NCI-H2171 (cell line): ENCODE results near the gene LSAMP.

Experiments used
- DNase-seq: peaks from one replicate; lab custom pipeline; 2025; lab: John Stamatoyannopoulos, UW

LSAMP gene

DNA sequence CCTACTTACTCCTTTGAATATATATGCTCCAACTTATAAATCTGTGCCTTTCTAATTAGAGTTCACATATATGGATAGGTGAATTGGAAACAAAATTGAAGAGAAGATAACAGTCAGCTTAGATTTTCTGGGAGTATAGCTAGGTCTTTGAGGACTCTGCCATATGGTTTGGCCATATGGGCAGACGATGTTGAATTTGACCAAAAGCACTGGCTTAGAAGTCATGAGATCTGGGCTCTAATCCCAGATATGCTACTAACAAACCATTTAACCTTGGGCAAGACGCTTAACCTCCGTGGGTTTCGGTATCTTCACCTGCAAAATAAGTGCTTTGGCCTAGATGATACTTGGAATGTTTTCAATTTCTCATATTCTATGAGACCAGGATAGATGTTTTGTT is 154.1 kb downstream of the LSAMP start:
- no peak for DNase-seq

DNA sequence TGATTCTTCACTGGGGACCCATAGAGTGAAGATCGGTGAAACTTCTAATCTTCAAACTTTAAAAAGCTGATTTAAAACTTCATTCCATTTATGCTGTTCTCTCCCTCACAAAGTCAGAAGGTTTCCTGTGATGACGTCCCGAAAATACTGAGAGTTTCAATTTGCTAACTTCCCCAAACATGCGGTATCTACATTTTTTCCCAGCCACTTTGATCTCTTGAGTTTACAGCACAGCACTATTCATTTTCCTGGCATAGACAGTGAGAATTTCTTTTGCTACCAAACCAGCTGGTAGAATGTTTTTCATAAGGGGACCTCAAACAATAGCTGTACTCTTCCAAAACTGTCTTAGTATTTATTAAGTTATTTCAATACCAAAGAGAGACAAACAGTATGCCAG is 156.8 kb downstream of the LSAMP start:
- no peak for DNase-seq

GRCh38 chr3:116285781-116286421 is 159.4 kb downstream of the LSAMP start:
- no peak for DNase-seq

DNA sequence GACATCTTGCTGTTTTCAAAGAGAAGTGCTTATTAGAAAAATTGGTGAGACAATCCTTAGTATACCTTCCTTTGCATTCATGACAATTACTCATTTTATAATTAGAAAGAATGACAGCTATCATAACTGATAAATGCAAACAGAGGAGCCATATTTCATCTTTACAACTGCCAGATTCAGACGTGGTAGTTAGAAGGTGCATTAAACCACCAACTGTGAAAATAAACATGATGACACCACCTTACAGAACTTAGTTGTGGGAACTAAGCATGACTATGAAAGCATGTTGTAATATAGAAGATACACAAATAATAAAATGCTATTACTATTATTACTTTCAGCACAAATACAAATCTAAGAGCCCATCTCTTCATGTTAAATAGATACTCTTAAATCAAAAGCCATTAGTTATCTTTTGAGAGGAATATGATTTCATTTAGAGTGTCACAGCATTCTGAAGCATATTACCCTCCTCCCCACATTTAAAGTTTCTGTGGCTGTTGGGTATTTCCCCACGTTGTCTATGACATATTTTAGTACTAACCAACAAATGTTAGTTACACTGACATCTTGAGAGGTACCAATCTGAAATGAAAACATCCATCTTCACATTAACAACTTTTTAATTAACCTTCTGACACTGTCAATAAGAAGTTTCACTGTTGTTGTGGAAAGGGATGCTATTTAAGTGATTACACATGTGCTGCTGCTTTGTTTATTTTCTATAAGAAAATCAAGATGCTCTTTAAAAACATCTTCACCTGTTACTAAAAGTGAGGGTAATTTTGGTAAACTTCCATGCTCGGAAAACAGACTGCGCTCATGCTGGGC is 163.8 kb downstream of the LSAMP start:
- DNase-seq, result no peak

DNA sequence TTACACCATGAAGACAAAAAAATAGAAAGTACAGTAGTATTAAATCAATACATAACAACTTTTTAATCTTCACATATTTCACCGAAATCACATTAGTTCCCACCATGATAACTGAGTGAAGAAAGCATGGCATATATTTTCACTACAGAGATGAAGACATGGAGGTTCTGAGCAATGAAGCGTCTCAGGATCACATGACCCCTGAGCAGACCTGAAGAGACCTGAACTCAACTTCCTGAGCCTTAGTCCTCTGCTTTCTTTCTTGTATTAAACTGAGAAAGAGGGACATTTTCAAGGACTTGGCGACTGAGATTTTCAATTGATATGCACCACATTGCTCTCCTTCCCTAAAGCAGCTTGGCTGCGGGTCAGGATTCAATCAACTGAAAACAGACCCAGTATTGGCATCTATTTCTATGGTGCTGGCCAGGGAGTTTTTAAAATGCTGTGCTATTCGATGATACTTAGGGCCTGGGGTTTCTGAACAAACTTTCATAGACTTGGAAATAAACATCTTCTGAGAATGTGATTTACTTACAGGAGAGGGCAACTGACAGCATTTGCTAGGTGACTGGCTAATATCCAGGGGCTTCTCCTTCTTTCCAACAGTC is 165.1 kb downstream of the LSAMP start:
- no peak for DNase-seq

DNA sequence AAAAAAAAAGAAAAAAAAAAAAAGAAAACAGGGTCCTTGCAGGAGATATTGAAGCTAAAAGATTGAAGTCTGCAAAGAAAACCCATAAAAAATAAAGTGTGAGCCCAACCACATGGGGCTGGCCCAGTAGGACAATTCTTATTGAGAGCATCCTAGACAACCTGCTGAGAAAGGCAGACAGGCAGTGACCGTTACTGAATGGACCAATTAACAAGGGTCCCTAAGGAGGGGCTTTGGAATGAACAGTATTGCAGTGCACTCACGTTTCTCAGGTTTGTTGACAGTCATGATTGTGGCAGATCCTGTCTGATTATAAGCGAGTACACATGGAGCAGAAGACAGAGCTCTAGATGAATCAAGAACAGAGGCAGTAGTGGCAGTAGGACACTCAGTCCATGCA is 168.6 kb downstream of the LSAMP start:
- no peak for DNase-seq

DNA sequence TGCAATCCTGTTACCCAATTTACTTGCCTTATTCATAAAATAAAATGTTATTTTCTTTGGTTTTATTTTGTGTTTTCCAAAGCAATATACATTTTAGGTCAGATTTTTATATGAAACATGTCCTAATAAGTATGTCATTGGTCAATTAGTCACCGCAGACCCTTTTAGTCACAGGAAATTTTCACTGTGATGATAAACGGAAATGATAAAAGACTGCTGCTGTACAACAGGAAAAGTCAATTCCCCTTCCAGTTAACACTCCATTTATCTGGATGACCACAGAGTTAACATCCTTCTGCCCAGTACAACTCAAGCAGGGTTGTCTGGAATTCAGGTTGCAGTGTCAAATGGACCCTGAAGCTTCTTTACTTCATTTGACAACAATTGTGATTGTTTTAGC is 175.2 kb downstream of the LSAMP start:
- DNase-seq, result no peak

DNA sequence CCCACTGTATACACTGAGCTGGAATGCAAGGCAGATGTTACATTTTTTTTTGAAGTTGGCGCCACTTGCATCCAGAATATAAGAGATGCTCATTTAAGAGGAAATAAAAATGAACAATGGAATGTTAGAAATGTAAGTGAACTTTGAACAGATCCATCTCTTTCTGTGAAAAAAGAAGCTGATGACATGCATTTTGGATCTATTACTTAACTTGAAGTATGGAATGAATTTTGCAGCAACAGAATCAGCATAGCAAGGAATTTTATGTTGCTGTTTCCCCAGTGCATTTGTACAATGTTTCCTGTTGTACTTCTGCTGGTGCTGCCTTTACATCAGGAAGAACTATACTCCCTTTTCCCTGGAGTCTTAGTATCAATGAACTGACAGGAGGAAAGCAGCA is 178.2 kb downstream of the LSAMP start:
- no peak for DNase-seq

- no peak for DNase-seq
Measured at GRCh38 chr3:116265976-116266584, 179.2 kb downstream of the LSAMP start.

GRCh38 chr3:116265320-116265695 is 180.0 kb downstream of the LSAMP start:
- DNase-seq, result peak; percentile 71

DNA sequence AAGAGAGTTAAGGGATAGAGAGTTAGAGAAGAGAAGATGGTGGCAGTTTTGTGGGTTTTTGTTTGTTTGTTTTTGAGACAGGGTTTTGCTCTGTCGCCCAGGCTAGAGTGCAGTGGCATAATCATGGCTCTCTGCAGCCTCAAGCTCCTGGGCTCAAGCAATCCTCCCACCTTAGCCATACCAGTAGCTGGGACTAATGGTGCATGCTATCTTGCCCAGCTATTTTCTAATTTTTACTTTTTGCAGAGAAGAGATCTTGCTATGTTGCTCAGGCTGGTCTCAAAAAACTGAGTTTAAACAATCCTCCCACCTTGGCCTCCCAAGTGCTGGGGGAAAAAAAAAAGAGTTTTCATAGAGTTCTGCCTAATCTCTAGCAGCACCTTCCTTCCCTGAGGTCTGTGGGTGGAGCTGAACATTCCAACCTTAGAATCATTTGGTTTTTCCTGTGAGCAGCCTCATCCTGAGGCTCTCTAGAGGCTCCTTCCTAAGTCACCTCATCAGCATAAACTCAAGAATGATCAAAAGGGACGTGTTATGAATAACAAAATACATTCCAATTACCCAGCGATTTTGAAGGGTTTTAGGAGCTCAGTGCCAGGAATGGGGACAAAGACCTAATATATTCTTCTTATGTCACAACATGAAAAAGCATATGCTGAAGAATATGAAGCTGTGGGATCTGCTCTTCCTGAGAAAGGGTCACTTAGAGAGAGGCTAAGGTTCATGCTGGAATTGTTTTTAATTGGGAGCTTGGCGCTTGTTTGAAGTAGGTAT is 180.6 kb downstream of the LSAMP start:
- no peak for DNase-seq

DNA sequence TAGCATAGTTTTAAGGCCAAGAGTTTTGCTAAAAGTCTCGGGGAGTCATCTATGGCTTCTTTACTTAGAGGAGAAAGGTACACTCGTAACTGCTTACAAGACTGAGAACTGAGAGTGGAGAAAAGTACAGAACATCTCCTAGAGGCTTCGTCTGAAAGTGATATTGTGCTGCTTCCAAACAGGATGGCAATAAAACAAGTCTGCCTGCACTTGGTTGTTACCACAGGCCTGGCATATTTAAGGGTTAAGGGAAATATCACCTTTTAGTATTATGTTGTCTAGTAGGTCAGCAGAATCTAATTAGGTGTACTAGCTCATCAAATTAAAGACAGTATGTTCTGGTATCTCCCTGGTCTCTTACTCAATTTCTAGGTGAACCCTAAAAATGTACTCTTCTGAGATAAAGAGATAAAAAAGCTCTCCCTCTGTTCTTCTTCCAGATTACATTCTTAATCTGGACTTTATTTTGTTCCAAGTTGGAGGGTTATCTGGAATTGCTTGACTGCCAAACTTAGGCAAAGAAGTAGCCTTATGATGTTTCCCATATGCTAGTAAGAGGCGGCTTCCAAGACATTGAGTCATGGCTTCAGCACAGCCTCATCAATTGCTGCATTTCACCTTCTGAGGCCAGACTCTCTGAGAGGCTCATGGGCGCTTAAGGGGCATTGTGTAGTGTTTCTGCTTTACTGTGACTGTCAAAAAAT is 181.3 kb downstream of the LSAMP start:
- no peak for DNase-seq

DNA sequence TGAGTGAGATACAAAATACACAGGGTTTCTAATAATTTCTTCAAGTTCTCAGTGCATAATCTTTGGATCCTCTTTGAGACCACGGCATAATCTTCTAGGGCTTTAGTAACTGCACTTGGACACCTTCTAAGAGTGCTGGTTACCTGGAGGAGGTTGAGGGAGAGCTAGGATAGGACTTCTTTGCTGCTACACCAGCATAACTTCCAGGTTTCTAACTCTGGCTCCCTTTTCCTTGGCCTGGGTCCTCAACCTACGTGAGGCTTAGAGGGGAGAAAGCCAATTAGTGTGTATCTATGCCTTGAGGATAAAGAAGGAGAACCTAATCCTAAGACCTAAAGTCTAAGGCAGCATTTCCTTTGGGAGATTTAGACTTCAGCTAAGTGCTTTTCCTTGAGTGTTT is 184.8 kb downstream of the LSAMP start:
- no peak for DNase-seq

DNA sequence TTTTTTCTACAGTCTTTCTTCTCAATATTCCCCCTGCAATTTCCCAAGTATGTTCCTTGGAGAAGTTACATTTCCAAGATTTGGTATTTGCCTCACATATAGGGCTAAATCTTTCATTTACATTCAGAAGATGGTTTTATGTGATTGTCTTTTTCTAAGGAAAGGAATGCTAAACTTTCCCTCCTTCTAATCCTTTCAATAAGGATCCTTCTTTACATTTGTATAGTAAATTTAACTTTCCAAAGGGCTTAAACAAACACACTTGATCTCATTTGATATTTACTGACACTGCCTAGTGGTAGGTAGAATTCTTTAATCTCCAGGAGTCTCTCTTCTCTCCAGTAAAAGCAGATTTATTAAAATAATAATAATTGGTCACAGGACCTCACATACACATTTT is 185.3 kb downstream of the LSAMP start:
- no peak for DNase-seq

DNA sequence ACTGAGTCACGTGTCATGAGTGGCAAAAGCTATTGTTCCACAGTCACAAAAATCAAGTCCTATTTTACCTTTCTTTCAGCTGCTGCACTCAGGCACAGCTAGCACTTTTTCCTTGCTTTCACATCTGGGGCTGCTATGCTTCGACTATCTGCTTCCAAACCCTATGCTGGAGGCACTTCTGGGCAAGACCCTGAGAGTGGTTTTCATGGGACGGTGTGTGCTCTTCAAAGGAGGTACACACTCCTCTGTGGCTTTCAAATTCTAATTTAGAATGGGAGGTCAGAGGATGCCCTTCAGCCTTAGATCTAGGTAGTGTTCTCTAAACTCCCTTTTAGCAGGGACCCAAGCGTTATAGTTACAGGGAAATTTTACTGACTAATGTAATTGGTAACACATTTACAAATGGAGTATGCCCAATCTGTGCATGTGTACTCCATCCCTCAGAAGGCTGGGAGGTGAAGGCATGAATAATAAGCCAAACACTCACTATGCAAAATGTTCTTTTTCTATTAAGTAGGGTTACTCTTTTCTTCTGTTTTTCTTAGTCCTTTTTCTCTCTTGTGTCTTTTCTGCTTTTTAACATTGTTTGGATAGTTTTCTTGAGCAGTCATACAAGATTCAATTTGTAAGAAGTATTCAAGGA is 188.3 kb downstream of the LSAMP start:
- DNase-seq, result no peak

DNA sequence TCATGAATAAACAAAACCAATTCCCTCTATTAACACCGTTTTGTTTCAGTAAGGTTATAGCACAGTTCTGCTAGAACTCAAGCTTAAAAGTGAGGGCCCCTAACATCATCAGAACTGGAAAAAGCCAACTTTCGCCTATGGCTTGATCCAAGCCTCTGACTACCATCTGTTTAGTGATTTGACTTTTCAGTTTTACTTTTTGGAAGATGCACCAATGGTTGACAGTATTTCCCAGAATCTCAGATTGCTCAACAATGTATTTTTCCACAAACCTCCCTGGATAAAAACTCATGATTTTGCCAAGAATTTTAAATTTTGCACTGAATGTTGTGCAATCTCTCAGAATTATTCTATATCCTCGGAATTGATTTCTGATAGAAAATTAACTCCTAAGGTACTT is 190.7 kb downstream of the LSAMP start:
- DNase-seq, result no peak

- no peak for DNase-seq
Measured at GRCh38 chr3:116253511-116253910, 191.8 kb downstream of the LSAMP start.

DNA sequence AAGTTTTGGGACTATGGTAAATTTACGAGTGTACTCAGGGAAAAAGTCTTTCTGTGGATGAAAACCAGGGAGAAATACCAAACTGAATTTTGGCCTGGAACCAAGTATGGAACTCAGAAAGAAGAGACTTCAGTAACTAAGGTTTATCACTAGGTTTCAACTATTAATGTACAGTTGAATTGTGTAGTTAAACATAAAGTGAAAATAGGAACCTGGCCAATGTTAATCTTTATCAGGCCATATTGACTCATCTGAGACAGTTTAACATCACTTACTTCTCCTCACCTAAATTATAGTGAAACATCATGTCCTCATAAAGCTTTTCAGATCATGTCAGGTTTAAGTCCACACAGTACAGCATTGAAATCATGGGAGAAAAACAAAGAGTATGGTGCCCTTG is 197.7 kb downstream of the LSAMP start:
- DNase-seq, result no peak

DNA sequence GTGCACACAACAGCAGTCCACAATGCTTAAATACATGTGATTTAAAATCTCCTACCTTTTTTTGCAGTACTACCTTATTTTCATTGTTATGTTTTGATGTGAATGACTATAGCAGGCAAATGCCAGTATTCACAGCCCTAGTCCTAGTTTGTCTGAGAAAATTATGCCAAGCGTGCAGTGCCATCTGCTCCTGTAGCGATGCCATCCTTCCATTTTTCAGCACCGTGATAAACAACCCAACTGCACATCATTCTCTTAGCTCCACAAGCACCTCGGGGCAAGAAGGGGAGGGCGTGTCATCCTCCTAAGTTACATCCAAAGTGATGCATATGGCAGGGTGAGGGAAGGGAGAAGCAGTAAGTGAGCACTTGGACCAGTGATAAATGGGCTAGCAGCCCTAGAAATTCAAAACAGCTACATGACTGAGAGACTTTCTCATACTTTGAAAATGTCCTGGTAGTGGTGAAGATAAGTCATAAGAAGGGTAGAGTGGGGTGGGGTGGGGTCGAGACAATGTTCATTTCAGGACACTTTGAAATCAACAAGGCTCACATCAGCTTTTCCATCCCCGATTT is 198.8 kb downstream of the LSAMP start:
- peak; percentile 85 for DNase-seq

GRCh38 chr3:116242825-116243224 is 202.5 kb downstream of the LSAMP start:
- DNase-seq, result no peak

DNA sequence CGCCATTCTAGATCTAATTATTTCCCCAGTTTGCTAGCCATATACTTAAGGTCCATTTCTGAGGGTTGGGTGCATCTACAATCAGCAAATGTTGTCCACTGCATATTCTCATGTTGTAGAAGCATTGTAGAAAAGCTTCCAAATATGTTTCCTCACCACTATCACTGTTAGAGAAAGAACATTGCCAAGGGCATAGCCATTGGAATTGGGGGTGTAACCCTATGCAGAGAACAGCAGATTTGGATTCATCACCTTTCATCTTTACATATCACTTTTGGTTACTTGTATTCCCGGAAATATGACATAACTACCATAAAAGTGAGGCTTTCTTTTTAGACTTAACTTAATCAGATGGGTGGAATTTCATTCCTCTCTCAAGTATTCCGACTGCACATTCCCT is 203.6 kb downstream of the LSAMP start:
- DNase-seq, result no peak
